LNCAP (cell line): ENCODE data around the gene MYO9B.

Experiments
- TF ChIP-seq, protein P1 (sequence below): fragments of 450-650 bp; IDR thresholded peaks from 2 replicates; pipeline ENCODE4 v1.5.1; 2017; ENCODE audit warnings: mild to moderate bottlenecking

The MYO9B gene

DNA sequence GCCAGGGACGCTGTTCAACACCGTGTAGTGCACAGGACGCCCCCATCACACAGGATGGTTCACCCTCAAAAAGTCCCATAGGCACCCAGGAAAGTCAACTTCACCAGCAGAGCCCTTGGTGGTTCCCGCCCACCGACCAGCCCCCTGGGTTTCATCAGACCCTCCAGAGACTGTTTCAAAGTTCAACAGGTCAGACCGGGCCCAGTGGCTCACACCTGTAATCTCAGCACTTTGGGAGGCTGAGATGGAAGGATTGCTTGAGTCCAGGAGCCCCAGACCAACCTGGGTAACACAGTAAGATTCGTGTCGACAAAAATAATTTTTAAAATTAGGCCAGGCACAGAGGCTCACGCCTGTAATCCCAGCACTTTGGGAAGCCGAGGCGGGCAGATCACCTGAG is 61.0 kb downstream of the MYO9B start:
- TF ChIP-seq, protein P1, sequence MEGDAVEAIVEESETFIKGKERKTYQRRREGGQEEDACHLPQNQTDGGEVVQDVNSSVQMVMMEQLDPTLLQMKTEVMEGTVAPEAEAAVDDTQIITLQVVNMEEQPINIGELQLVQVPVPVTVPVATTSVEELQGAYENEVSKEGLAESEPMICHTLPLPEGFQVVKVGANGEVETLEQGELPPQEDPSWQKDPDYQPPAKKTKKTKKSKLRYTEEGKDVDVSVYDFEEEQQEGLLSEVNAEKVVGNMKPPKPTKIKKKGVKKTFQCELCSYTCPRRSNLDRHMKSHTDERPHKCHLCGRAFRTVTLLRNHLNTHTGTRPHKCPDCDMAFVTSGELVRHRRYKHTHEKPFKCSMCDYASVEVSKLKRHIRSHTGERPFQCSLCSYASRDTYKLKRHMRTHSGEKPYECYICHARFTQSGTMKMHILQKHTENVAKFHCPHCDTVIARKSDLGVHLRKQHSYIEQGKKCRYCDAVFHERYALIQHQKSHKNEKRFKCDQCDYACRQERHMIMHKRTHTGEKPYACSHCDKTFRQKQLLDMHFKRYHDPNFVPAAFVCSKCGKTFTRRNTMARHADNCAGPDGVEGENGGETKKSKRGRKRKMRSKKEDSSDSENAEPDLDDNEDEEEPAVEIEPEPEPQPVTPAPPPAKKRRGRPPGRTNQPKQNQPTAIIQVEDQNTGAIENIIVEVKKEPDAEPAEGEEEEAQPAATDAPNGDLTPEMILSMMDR: no peak

DNA sequence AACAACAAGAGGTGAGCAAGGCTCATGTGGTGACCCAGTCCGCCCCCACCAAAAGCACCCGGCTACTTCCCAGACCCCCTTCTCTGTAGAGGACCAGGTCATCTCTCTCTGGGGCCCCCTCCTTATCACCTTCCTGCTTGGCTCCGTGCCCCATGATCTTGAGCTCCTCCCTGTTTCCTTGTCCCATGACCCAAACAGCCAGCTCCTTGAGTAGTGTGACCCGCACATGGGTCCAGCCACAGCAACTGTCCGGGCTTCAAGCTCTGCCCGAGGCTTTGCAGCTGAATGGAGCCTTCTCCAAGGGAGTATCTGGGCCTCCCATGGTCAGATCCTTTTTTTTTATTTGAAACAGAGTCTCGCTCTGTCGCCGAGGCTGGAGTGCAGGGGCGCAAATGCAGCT is 61.8 kb downstream of the MYO9B start:
- TF ChIP-seq, protein P1: no peak

DNA sequence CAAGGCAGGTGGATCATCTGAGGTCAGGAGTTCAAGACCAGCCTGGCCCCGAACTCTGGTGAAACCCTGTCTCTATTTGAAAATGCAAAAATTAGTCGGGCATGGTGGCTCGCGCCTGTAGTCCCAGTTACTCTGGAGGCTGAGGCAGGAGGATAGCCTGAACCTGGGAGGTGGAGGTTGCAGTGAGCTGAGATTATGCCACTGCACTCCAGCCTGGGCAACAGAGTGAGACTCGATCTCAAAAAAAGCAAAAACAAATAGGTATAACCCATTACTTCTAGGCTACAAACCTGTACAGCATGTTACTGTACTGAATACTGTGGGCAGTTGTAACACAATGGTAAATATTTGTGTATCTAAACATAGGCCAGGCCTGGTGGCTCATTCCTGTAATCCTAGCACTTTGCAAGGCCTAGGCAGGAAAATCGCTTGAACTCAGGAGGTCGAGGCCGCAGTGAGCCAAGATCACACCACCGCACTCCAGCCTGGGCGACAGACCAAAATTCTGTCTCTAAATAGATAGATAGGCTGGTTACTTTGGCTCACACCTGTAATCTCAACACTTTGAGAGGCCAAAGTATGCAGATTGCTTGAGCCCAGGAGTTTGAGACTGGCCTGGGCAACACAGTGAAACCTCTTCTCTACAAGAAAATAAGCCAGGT is 63.5 kb downstream of the MYO9B start:
- TF ChIP-seq, protein P1: no peak

DNA sequence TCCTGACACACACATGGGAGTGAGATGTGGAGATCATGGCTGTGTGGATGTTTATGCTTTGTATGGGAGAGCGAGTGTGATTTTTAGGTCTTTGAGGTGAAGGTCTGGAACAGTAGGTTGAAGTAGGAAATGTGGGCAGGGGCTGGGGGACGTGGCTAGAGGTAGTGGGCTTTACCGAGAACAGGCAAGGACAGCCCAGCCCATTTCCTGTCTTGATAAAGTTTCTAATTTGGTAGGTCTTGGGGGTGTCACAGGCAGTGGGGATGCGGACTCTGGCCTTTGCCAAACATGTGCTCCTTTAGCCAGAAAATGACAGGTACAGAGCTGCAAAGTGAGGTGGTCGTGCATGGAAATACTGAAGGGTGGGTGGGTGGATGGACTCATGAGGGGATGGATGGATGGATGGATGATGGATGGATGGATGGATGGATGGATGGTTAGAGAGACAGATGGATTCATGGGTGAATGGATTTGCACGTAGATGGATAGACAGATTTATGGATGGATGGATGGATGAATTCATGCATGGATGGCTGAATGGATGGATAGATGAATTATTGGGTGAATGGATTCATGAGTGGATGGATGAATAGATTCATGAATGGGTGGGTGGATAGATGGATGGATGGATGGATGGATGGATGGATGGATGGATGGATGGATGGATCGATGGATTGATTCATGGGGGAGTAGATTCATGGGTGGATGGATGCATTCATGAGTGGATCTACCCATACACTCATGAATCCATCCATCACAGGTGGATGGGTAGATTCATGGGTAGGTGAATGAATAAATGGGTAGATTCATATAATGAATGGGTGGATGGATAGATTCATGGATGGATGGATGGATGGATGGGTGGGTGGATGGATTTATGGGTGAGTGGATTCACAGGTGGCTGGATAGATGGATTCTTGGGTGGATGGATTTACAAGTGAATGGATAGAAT is 70.2 kb downstream of the MYO9B start:
- TF ChIP-seq, protein P1: no peak

DNA sequence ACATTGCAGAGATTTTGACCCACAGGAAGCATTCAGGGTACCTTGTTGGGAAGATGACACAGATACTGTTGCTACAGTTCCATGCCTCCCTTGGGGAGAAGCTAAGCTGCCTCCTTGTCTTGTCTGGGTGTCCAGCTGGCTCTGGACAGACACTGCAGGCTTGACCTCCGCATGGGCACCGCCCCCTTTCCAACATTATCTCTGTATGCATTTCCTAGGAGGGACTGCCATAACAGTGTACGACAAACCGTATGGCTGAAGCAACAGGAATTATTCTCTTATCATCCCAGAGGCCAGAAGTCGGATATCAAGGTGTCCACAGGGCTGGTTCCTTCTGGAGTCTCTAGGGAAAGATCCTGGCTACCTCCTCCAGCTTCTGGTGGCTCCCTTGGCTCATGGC is 72.6 kb downstream of the MYO9B start:
- TF ChIP-seq, protein P1: no peak

DNA sequence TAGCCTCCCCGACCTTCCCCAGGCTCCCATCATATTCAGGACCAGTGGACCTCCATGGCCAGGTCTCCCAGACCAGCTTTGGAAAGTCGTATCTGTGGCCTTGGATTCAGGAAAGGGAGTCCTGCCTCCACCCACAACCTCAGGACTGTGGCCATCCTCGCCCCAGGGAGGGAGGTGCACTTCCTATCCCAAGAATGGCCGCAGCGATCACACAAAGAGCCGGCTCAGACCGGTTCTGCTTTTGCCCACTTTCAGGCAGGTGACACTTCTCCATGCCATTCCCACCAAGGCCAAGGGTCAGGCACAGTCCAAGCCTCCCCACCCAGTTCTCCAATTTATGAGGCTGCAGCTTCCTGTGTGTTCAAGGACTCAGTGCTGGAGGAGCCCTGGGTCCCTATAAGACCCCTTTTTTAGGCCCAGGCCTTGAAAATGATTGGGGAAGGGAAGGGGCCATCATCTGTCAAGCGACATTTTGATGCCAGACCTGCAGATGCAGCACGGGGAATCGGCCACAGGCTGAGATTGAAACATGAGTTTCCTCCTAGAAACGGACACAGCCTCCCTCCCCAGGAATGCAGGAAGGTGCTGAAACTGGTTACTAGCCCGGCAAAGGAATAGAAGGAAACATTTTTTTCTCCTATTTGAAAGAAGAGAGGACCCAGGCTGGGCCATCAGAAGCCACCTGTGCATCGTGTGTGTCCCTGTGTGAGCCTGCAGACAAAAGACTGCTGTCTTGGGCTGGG is 74.0 kb downstream of the MYO9B start:
- TF ChIP-seq, protein P1: no peak

DNA sequence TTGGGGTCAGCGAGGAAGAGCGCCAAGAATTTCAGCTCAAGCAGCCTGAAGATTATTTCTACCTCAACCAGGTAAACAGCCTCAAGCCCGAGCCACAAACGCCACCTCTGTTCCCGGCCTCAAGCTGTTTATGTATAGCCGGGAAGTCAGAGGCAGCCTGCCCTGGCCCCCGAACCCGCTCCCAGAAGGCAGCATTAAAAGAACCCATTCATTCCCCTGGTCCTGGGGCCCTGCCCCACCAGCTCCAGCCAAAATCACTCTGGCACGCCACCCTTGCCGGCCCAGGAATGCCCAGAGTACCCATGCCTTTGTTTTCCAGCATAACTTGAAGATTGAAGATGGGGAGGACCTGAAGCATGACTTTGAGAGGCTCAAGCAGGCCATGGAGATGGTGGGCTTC is 78.4 kb downstream of the MYO9B start:
- TF ChIP-seq, protein P1: no peak
